ENCODE results near the gene AMER3.
"Not testable (repeated sequence)": the region's sequence is repeated elsewhere in the genome, so short reads cannot be mapped to it uniquely, and the experiment has no call there.

Gene AMER3, protein sequence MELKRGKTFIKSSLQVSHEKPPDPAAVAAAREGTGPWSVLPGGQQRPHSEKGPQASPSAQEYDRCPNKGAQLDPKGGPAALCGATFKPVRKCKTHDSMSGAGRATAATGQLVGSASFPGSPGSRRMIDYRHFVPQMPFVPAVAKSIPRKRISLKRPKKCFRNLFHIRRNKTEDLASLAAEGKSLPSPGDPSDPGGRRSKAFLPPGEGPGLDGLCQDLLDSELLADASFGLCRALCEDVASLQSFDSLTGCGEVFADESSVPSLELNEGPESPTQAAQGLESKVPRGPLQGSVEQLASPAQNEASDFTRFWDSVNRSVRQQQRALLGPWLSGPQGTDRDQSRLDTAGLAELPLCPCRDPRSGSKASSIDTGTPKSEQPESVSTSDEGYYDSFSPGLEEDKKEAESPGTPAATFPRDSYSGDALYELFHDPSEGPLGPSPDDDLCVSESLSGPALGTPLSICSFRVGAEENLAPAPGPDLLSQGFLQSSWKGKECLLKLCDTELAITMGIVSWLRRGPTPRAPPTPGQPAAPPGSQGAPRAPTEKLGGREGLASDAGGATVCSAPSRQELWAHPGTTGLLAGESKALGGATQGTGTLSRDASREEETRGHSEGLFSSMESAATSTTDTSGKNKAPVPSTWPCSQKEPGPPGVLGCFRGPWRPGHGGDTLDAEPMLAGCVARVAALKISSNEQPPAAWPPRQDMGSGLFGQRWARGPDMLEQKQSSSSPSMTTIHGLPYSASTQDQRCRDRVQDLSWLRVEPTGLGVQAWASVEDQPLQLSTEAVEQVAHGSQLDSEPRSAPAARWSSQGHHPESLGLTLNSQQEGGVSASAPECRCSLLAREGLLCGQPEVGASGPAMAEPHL
- long read RNA-seq, result 0 reads

DNA sequence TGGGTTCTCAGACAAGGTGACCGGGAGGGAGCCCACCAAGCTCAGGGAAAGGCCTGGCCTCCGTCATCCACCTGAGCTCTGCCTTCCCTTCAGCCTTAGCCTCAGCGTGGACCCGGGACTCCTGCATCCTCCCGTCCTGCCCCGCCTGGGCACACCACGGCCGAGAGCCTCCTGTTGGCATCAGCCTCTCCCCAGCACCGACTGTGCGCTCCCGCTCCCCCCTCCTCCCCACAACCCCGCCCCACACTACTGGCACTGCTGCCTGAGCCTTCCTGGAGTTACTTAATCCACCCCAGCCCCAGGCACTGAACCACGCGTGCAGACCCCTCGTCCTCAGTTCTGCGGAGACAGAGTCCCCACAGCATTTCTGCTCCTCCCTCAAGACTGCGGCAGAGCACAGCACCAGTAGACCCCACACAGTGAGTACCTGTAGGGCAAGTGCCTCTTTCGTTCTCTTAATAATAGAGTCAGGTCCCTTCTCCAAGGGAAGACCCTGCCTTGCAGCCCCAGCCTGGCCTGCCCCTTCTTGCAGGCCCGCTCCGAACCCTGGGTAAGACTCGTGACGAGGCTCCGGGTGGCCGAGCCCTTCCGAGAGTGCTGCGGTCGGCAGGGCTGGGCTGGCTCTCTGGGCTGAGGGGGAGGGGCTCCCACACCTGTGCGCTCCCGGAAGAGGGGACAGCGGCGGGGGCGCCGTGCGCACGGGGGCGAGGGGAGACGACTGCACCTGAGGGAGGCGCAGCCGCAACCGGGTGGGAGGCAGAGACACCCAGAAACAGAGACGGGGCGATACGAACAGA is at the start of gene AMER3:
AMER3 (plus strand) TSS at position 285 of the 797 bp plus-strand sequence. CDS start 6,533 bp downstream, outside the sequence.
- Histone ChIP-seq H3K27ac (replicated peaks) (no peak within 1 kb of the TSS), H3K4me3 (replicated peaks; ENCODE audit: insufficient read depth, low read length) (no peak within 1 kb of the TSS), H3K27me3 (ENCODE audit: insufficient read depth, poor library complexity, severe bottlenecking) (peaks cover 15% of the 10 kb centered on the region)
- no peak for DNase-seq (ENCODE audit: low read depth in 1 of 2, low spot score in 1 of 2)
- TF ChIP-seq POLR2AphosphoS5 (IDR thresholded peaks at IDR 0.05; ENCODE audit: low read depth), result no peak
- TF ChIP-seq, protein P1, sequence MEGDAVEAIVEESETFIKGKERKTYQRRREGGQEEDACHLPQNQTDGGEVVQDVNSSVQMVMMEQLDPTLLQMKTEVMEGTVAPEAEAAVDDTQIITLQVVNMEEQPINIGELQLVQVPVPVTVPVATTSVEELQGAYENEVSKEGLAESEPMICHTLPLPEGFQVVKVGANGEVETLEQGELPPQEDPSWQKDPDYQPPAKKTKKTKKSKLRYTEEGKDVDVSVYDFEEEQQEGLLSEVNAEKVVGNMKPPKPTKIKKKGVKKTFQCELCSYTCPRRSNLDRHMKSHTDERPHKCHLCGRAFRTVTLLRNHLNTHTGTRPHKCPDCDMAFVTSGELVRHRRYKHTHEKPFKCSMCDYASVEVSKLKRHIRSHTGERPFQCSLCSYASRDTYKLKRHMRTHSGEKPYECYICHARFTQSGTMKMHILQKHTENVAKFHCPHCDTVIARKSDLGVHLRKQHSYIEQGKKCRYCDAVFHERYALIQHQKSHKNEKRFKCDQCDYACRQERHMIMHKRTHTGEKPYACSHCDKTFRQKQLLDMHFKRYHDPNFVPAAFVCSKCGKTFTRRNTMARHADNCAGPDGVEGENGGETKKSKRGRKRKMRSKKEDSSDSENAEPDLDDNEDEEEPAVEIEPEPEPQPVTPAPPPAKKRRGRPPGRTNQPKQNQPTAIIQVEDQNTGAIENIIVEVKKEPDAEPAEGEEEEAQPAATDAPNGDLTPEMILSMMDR (IDR thresholded peaks at IDR 0.05; ENCODE audit: insufficient read depth, low read length), result no peak

DNA sequence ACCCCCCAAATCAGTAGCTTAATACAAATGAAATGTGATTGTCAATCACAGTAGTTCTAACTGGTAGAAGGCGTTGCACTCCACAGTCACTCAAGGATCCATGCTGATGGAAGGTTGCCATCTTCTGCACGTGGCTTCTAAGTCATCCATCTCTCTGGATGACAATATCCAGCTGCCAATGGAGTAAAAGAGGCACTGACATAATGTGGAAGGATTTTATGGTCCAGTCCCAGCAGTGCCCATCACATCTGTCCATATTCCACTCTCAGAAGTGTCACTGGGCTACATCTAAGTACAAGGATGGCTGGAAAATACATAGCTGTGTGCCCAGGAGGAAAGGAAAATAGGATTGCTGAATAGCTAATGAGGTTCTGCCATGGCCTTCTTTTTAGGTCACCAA is 40.5 kb upstream of the AMER3 start:
- not testable (repeated sequence) for H3K27me3 ChIP-seq (ENCODE audit: insufficient read depth, poor library complexity, severe bottlenecking); H3K27ac ChIP-seq (replicated peaks); H3K4me3 ChIP-seq (replicated peaks; ENCODE audit: insufficient read depth, low read length); DNase-seq (ENCODE audit: low read depth in 1 of 2, low spot score in 1 of 2)

DNA sequence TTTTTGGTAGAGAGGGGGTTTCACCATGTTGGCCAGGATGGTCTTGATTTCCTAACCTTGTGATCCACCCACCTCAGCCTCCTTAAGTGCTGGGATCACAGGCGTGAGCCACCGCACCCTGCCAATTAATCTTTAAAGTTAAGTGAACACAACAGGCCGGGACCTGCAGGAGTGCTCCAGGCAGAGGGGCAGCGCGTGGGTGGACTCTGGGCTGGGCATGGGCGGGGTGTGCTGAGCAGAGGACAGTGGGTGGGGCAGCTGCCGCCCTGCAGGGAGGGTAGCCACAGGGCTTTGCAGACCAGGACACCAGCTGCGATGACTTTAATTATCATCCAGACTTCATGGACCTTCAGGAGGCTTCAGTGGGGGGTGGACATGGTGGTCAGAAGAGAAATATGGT is 35.3 kb upstream of the AMER3 start:
- TF ChIP-seq, protein P2, sequence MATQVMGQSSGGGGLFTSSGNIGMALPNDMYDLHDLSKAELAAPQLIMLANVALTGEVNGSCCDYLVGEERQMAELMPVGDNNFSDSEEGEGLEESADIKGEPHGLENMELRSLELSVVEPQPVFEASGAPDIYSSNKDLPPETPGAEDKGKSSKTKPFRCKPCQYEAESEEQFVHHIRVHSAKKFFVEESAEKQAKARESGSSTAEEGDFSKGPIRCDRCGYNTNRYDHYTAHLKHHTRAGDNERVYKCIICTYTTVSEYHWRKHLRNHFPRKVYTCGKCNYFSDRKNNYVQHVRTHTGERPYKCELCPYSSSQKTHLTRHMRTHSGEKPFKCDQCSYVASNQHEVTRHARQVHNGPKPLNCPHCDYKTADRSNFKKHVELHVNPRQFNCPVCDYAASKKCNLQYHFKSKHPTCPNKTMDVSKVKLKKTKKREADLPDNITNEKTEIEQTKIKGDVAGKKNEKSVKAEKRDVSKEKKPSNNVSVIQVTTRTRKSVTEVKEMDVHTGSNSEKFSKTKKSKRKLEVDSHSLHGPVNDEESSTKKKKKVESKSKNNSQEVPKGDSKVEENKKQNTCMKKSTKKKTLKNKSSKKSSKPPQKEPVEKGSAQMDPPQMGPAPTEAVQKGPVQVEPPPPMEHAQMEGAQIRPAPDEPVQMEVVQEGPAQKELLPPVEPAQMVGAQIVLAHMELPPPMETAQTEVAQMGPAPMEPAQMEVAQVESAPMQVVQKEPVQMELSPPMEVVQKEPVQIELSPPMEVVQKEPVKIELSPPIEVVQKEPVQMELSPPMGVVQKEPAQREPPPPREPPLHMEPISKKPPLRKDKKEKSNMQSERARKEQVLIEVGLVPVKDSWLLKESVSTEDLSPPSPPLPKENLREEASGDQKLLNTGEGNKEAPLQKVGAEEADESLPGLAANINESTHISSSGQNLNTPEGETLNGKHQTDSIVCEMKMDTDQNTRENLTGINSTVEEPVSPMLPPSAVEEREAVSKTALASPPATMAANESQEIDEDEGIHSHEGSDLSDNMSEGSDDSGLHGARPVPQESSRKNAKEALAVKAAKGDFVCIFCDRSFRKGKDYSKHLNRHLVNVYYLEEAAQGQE (IDR thresholded peaks at IDR 0.05; ENCODE audit: insufficient replicate concordance, low read depth), result no peak
- no peak for TF ChIP-seq POLR2AphosphoS5 (IDR thresholded peaks at IDR 0.05; ENCODE audit: low read depth)
- Histone ChIP-seq H3K27ac (replicated peaks) (no peak overlapping the region), H3K4me3 (replicated peaks; ENCODE audit: insufficient read depth, low read length) (no peak overlapping the region), H3K27me3 (ENCODE audit: insufficient read depth, poor library complexity, severe bottlenecking) (no peaks in the 10 kb centered on the region)
- no peak for DNase-seq (ENCODE audit: low read depth in 1 of 2, low spot score in 1 of 2)

DNA sequence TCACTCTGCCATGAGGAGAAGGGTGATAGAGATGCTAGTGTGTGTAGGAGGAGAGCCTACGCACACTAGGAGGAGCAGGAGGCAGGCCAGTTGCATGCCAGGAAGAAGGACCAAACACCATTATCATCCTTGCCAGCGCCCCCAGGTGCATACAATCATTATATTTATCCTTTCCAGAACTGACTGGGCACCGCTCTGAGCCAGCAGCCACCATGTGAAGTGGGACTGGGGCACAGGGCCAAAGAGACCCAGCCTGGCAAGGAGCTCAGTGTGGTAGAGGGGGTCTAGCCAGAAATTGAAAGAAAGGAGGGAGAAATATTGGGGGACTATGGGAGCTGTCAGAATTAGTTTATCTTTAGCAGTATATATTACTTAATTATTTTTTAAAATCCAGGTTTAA is 34.8 kb upstream of the AMER3 start:
- TF ChIP-seq GABPA (IDR thresholded peaks at IDR 0.05; ENCODE audit: low read depth) (no peak), SPI1 (IDR thresholded peaks at IDR 0.05; ENCODE audit: borderline replicate concordance, low read depth) (no peak), POLR2AphosphoS5 (IDR thresholded peaks at IDR 0.05; ENCODE audit: low read depth) (no peak)
- TF ChIP-seq, protein P2 (IDR thresholded peaks at IDR 0.05; ENCODE audit: insufficient replicate concordance, low read depth), result no peak
- TF ChIP-seq, protein P1 (IDR thresholded peaks at IDR 0.05; ENCODE audit: insufficient read depth, low read length), result no peak
- H3K4me3 ChIP-seq (replicated peaks; ENCODE audit: insufficient read depth, low read length), result no peak overlapping the region
- no peaks in the 10 kb centered on the region for H3K27me3 ChIP-seq (ENCODE audit: insufficient read depth, poor library complexity, severe bottlenecking)

More for the DNA sequence above, 34.8 kb upstream of the AMER3 start:
- no peak for DNase-seq (ENCODE audit: low read depth in 1 of 2, low spot score in 1 of 2)
- H3K27ac ChIP-seq (replicated peaks), result no peak overlapping the region

Data from HL-60 (cell line).